Left ventricle myocardium inferior (tissue), 1 donor: ENCODE measurements around the gene DDX41. TPM values are rescaled to one million over a fixed set of nuclear protein-coding genes. Genes with fewer than 3 reads are reported as not detected.

Experiments used
- DNase-seq: peaks from one replicate; pipeline ENCODE4 v3.0.0-alpha.2; 2020
- H3K27ac ChIP-seq: fragments of 200-600 bp; replicated peaks from 2 replicates; pipeline ENCODE4 v1.8.0; 2021
- H3K27me3 ChIP-seq: fragments of 200-600 bp; 2 replicates; pipeline ENCODE4 v1.8.0; 2021; ENCODE audit warnings: low read depth
- H3K36me3 ChIP-seq: fragments of 200-600 bp; 2 replicates; pipeline ENCODE4 v1.8.0; 2021
- H3K4me1 ChIP-seq: fragments of 200-600 bp; 2 replicates; pipeline ENCODE4 v1.8.0; 2021
- H3K4me3 ChIP-seq: fragments of 200-600 bp; 2 replicates; pipeline ENCODE4 v1.8.0; 2021; ENCODE audit warnings: mild to moderate bottlenecking, moderate library complexity
- H3K9me3 ChIP-seq: fragments of 200-600 bp; replicated peaks from 2 replicates; pipeline ENCODE4 v1.8.0; 2021
- CTCF ChIP-seq: fragments of 200-600 bp; IDR thresholded peaks from 2 replicates; pipeline ENCODE4 v1.8.0; 2021; ENCODE audit warnings: antibody characterized with exemption, mild to moderate bottlenecking, borderline replicate concordance
- intact Hi-C: fragments of 100-400 bp; cut with micrococcal nuclease; formaldehyde crosslinking; loops from one replicate; pipeline ENCODE4 v1.11.0; 2022
- total RNA-seq: library from RNA; stranded (reverse); fragmentation: NEBNext Ultra II Directional; extraction: Animal tissue kit (Norgen Biotek cat#: 25700); gene quantifications from one replicate; pipeline ENCODE4 v1.2.1, GENCODE V29; 2021
- donor health status: DM: no; HTN: yes; CAD: no; lungs with severe emphysema.

Gene DDX41
- total RNA-seq, 1 donor from 2014 or later: 29.7 TPM

DNA sequence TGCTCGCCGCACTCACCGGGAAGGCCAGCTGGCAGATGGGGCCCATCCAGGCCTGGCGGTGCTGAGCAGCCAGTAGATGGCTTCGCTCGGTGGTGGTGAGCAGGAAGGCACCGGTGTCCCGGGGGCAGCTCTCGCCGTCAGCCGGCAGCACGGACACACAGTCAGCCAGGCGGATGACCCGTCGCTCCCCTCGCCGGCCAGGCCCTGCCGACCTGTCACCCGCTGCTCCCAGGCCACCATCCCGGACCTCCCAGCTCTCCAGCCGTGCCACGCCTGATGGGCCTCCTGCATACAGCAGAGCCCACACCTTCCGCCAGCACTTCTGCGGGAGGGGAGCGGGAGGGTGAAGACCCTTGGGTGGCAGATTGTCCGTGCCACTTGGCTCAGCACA is 8.5 kb downstream of the DDX41 start:
- intact Hi-C loops: no loop called here
- Histone ChIP-seq H3K27ac (no peak overlapping the region), H3K4me3 (peak overlapping the region; percentile 54), H3K4me1 (peaks cover 11% of the 10 kb centered on the region), H3K36me3 (peaks cover 26% of the 10 kb centered on the region), H3K27me3 (no peaks in the 10 kb centered on the region), H3K9me3 (no peaks in the 10 kb centered on the region)
- no peak for DNase-seq
- no peak for TF ChIP-seq CTCF

DNA sequence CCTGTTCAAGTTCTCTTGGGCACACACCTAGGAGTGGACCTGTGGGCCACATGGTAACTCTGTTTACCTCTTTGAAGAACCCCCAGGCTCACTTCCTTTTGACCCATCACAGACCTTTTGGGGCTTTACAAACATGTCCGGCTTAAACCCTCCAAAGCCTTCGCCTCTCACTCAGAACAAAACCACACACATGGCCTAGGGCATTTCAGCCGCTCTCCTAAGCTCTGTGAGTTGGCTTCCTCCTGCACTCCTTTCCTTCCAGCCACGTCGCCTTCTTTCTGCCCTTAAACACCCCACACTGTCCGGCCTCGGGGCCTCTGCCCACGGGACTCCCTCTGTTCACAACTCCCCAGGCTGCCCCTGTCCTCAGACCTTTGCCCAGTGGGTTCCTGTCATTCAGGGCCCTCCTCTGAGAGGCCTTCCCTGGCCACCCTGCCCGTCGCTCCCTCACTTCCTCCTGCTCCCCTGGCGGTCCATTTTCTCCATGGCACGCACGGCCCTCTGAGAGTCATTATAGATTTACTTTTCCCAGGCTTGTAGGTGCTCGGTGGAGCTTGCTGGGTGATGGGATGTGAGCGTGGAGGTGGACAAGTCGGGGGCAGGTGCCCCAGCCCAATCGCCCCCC is 9.1 kb downstream of the DDX41 start:
- Histone ChIP-seq H3K4me3 (peak overlapping the region; percentile 54), H3K27me3 (no peaks in the 10 kb centered on the region), H3K4me1 (peaks cover 11% of the 10 kb centered on the region), H3K36me3 (peaks cover 21% of the 10 kb centered on the region), H3K27ac (no peak overlapping the region), H3K9me3 (no peaks in the 10 kb centered on the region)
- DNase-seq: no peak
- intact Hi-C loops: no loop called here
- no peak for TF ChIP-seq CTCF

DNA sequence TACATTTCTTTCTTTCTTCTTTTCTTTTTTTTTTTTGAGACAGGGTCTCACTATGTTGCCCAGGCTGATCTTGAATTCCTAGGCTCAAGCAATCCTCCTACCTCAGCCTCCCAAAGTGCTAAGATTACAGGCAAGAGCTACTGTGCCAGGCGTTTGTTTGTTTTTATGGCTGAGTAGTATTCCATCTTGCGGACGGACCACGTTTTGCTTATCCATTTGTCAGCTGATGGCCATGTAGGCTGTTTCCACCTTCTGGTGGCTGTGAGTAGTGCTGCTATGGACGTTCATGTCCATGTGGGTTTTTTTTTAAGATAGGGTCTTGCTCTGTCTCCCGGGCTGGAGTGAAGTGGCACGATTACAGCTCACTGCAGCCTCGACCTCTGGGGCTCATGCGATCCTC is 9.6 kb downstream of the DDX41 start:
- Histone ChIP-seq H3K27me3 (no peaks in the 10 kb centered on the region), H3K27ac (no peak overlapping the region), H3K9me3 (no peaks in the 10 kb centered on the region), H3K4me3 (no peak overlapping the region), H3K4me1 (peaks cover 11% of the 10 kb centered on the region), H3K36me3 (peaks cover 16% of the 10 kb centered on the region)
- intact Hi-C loops: no loop called here
- DNase-seq: no peak
- no peak for TF ChIP-seq CTCF

GRCh38 chr5:177505075-177505474 is 11.7 kb downstream of the DDX41 start:
- DNase-seq: no peak
- Histone ChIP-seq H3K27ac (no peak overlapping the region), H3K9me3 (no peaks in the 10 kb centered on the region), H3K4me1 (peaks cover 25% of the 10 kb centered on the region), H3K36me3 (no peaks in the 10 kb centered on the region), H3K27me3 (no peaks in the 10 kb centered on the region), H3K4me3 (no peak overlapping the region)
- intact Hi-C loops: no loop called here
- TF ChIP-seq CTCF: no peak

GRCh38 chr5:177504086-177505056 is 12.4 kb downstream of the DDX41 start:
- DNase-seq: no peak

More at GRCh38 chr5:177504086-177505056, 12.4 kb downstream of the DDX41 start:
- intact Hi-C loops: loop anchor here (5.0 kb wide), 1 partner anchor 112 kb away; no protein-coding TSS in a partner anchor
- no peak for TF ChIP-seq CTCF
- H3K27ac ChIP-seq: no peak overlapping the region
- H3K4me3 ChIP-seq: no peak overlapping the region
- H3K36me3 ChIP-seq: no peaks in the 10 kb centered on the region
- no peaks in the 10 kb centered on the region for H3K27me3 ChIP-seq
- H3K4me1 ChIP-seq: peaks cover 23% of the 10 kb centered on the region
- no peaks in the 10 kb centered on the region for H3K9me3 ChIP-seq
